Brain microvascular endothelial cell (primary cell): Measurements from ENCODE around the gene TNS3.

Source experiments
- DNase-seq: peaks from one replicate; pipeline ENCODE4 v3.0.0-alpha.2; 2020
- H3K27ac ChIP-seq: fragments of 250-450 bp; sonication (Bioruptor Pico); 2 replicates; pipeline ENCODE4 v1.5.1; 2020; ENCODE audit warnings: mild to moderate bottlenecking, moderate library complexity
- H3K27me3 ChIP-seq: fragments of 250-450 bp; sonication (Bioruptor Pico); replicated peaks from 2 replicates; pipeline ENCODE4 v1.5.1; 2020; ENCODE audit warnings: mild to moderate bottlenecking
- H3K36me3 ChIP-seq: fragments of 250-450 bp; sonication (Bioruptor Pico); replicated peaks from 2 replicates; pipeline ENCODE4 v1.5.1; 2020; ENCODE audit warnings: mild to moderate bottlenecking
- H3K4me3 ChIP-seq: 2 replicates; pipeline ENCODE4 v1.5.1; 2011; ENCODE audit warnings: low read depth, mild to moderate bottlenecking, control low read depth, low read length, moderate library complexity
- in situ Hi-C: cut with HindIII; loops from 2 replicates; pipeline ENCODE4 v1.10.0; 2017; ENCODE audit warnings: low sequenced_read_pairs, low pct_ligation_motif_present
- TF ChIP-seq, protein P1 (sequence below): IDR thresholded peaks from 2 replicates; pipeline ENCODE4 v1.5.1; 2011; ENCODE audit warnings: low read depth, mild to moderate bottlenecking, moderate library complexity, low read length, control low read depth, inconsistent platforms; ENCODE audit errors: missing control alignments

Gene TNS3

DNA sequence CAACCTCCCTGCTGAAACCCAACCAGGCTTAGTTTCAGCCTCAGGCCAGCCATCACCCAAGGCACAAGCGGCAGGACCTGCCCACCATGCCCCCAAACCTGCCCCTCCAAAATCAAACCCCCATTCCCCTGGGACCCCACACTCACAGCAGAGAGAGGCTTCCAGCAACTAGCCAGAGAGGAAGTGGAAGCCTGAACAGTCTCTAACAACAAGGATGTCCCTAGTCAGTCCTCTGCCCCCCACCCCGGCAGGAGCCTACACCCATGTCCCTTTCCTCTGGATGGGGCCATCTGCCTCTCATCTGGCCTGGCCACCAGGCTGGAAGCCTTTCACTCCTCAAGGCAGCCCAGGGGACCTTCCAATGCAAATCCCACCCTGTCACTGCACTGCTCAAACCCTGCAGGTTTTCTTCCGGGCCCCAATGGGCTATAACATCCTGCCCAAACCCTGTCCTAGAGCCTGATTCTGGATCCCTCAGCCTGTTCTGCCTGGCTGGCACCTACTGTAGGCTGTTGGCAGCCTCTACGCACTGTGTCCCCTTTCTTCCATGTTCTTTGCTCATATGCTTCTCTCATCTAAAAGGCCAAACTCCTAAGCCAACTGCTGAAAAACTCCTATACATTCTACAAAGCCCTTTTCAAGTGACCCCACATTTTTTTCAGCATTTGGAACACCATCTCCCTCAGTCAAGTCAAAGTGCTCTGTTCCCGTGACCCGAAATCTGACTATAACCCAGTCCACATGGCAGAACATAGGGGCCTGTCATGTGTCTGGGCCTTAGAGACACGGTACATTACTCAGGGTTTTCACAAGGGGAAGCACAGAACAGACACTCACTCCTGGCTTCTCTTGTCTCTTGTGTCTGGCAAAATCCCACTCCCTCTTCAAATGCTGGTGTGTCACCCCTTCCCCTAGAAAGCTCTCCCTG lies 253.3 kb downstream of the TNS3 start:
- in situ Hi-C loops = no loop called here
- TF ChIP-seq, protein P1, sequence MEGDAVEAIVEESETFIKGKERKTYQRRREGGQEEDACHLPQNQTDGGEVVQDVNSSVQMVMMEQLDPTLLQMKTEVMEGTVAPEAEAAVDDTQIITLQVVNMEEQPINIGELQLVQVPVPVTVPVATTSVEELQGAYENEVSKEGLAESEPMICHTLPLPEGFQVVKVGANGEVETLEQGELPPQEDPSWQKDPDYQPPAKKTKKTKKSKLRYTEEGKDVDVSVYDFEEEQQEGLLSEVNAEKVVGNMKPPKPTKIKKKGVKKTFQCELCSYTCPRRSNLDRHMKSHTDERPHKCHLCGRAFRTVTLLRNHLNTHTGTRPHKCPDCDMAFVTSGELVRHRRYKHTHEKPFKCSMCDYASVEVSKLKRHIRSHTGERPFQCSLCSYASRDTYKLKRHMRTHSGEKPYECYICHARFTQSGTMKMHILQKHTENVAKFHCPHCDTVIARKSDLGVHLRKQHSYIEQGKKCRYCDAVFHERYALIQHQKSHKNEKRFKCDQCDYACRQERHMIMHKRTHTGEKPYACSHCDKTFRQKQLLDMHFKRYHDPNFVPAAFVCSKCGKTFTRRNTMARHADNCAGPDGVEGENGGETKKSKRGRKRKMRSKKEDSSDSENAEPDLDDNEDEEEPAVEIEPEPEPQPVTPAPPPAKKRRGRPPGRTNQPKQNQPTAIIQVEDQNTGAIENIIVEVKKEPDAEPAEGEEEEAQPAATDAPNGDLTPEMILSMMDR = no peak
- H3K4me3 ChIP-seq = peak overlapping the region; percentile 56
- no peak for DNase-seq
- H3K36me3 ChIP-seq = no peaks in the 10 kb centered on the region
- no peaks in the 10 kb centered on the region for H3K27me3 ChIP-seq
- H3K27ac ChIP-seq = peak overlapping the region; percentile 66

DNA sequence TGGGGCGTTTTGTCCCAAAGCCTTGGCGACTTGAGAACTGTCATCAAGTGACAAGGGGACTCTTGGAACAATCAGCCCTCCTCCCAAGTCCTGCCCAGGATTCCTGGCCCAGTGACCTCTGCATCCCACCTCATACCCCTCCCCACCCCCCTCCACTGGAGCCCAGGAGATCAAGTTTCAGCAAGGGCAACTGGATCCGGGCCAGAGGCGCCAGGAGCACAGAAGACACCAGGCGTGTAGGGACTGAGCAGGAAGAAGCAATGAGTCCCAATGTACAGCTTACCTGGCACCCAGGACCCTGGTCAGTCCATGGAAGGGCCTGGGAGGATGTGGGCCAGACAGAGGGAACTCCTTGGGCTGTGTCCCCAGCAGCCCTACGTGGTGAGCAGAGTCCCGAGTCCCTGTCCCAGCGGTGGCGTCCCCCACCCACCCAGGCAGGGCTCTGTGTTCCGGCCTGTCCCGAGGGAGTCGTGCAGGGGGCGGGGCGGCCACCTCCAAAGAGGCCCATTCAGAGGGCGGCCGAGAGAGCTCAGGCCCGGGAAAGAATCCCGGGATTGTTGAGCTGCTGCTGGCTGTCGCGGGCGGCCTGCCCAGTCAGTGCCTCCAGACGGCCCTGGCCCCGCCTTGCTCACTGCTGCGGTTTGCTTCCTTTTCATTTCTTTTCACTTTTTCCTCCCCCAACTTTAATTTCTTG lies 254.1 kb downstream of the TNS3 start:
- TF ChIP-seq, protein P1 = no peak
- Histone ChIP-seq H3K36me3 (no peaks in the 10 kb centered on the region), H3K4me3 (peak overlapping the region; percentile 56), H3K27me3 (no peaks in the 10 kb centered on the region), H3K27ac (peak overlapping the region; percentile 66)
- peak; percentile 73 for DNase-seq
- in situ Hi-C loops = no loop called here

DNA sequence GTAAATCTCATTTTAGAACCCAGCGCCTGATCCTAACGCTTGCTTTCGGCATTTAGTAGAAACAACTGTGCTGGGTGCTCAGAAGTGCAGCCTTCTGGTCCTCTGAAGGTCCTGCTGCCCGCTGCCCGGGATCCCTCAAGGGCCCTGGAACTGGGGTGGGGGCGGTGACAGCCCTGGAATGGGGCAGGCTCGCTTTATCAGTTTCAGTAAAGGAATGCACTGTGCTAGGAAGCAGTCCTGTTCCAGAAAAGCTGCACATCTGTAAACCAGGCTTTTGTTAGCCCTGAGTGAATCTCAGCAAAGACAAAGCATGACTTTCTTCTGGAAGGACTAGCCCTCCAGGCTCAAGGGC lies 254.6 kb downstream of the TNS3 start:
- Histone ChIP-seq H3K27ac (peak overlapping the region; percentile 66), H3K36me3 (no peaks in the 10 kb centered on the region), H3K4me3 (peak overlapping the region; percentile 56), H3K27me3 (no peaks in the 10 kb centered on the region)
- DNase-seq = peak; percentile 27
- in situ Hi-C loops = no loop called here
- TF ChIP-seq, protein P1 = no peak

DNA sequence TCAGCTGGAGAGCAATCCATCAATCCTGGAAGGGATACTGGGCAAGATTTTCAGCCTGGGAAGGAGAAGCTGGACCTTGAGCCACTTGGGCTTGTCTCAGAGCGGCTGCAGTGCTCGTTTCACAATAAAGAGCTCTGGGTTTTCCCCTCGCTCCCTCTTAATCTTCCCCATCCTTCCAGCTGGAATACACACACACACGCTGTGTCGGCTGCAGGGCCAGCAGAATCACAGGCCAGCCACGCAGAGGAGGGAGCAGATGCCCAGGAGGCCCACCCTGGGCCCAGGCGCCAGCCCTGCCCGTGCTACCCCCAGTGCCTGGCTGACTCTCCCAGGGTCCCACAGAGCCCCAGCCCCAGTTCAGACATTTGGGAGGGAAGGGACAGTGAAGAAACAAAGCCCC lies 255.1 kb downstream of the TNS3 start:
- TF ChIP-seq, protein P1 = no peak
- Histone ChIP-seq H3K27me3 (no peaks in the 10 kb centered on the region), H3K36me3 (no peaks in the 10 kb centered on the region), H3K27ac (peak overlapping the region; percentile 66), H3K4me3 (peak overlapping the region; percentile 56)
- in situ Hi-C loops = no loop called here
- DNase-seq = peak; percentile 24

DNA sequence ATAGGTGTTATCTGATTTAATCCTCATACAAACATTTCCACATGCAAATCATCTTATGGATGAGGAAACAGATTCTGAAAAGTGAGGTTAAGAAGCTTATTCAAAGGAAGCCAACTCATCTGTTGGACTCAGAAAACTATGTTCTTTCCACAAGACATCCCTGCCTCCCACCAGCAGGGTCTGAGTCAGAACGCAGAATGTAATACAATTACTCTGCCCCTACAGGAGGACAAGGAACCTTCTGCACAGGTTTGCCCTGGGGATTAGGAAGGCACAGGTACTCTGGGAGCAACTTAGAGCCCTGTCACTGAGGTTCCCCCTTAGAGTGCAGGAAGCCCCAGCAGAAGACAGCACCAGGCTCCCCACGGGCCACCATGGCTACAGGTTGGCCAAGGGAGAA lies 255.7 kb downstream of the TNS3 start:
- H3K36me3 ChIP-seq = peaks cover 3% of the 10 kb centered on the region
- in situ Hi-C loops = no loop called here
- no peaks in the 10 kb centered on the region for H3K27me3 ChIP-seq
- TF ChIP-seq, protein P1 = peak; percentile 74
- H3K27ac ChIP-seq = peak overlapping the region; percentile 66
- DNase-seq = peak; percentile 79
- H3K4me3 ChIP-seq = peak overlapping the region; percentile 18
